BE2C (cell line): ENCODE results near the gene ALAS1.
A peak's percentile ranks its signal among the peaks of the same experiment; 100 is the strongest.

ENCODE experiments used
- DNase-seq: peaks from one replicate; pipeline ENCODE4 v3.0.0-alpha.2; 2020
- H3K27me3 ChIP-seq: fragments of 250-450 bp; sonication (Bioruptor Pico); 2 replicates; pipeline ENCODE4 v1.5.1; 2020; ENCODE audit warnings: mild to moderate bottlenecking
- H3K36me3 ChIP-seq: fragments of 250-450 bp; sonication (Bioruptor Pico); 2 replicates; pipeline ENCODE4 v1.5.1; 2020; ENCODE audit warnings: mild to moderate bottlenecking
- H3K4me1 ChIP-seq: fragments of 250-450 bp; sonication (Bioruptor Pico); 2 replicates; pipeline ENCODE4 v1.5.1; 2020
- H3K4me3 ChIP-seq: 2 replicates; pipeline ENCODE4 v1.5.1; 2011; ENCODE audit warnings: low read depth, low read length
- H3K9me3 ChIP-seq: fragments of 250-450 bp; sonication (Bioruptor Pico); 2 replicates; pipeline ENCODE4 v1.5.1; 2020
- TF ChIP-seq, protein P1 (sequence below): IDR thresholded peaks from 2 replicates; pipeline ENCODE4 v1.5.1; 2012; ENCODE audit warnings: mild to moderate bottlenecking, low read depth, low read length

The ALAS1 gene

GRCh38 chr3:52240886-52241370, 43.0 kb downstream of the ALAS1 start:
- Histone ChIP-seq H3K4me1 (peaks cover 15% of the 10 kb centered on the region), H3K9me3 (no peaks in the 10 kb centered on the region), H3K4me3 (no peak overlapping the region), H3K27me3 (no peaks in the 10 kb centered on the region), H3K36me3 (no peaks in the 10 kb centered on the region)
- TF ChIP-seq, protein P1, sequence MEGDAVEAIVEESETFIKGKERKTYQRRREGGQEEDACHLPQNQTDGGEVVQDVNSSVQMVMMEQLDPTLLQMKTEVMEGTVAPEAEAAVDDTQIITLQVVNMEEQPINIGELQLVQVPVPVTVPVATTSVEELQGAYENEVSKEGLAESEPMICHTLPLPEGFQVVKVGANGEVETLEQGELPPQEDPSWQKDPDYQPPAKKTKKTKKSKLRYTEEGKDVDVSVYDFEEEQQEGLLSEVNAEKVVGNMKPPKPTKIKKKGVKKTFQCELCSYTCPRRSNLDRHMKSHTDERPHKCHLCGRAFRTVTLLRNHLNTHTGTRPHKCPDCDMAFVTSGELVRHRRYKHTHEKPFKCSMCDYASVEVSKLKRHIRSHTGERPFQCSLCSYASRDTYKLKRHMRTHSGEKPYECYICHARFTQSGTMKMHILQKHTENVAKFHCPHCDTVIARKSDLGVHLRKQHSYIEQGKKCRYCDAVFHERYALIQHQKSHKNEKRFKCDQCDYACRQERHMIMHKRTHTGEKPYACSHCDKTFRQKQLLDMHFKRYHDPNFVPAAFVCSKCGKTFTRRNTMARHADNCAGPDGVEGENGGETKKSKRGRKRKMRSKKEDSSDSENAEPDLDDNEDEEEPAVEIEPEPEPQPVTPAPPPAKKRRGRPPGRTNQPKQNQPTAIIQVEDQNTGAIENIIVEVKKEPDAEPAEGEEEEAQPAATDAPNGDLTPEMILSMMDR, result no peak
- DNase-seq, result no peak

DNA sequence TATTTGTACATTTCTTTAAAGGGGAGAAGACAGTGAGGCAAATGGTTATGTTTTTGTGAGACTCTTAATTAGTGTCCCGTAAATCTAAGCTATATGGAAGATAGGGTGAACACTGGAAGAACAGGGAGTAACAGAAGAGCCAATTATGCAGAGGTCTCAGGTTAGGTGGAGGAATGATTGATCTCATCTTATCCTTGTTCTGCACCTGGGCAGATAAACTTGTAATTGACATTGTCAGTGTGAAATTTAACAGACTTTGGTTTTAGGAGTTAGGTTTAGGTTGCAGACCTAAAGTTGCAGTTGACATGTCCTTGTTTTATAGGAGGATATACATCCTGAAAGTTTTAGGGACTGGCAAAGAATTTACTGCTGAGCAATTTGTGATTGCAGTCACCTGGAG, 44.1 kb downstream of the ALAS1 start:
- no peak for DNase-seq
- no peak overlapping the region for H3K4me3 ChIP-seq
- peaks cover 15% of the 10 kb centered on the region for H3K4me1 ChIP-seq
- no peaks in the 10 kb centered on the region for H3K27me3 ChIP-seq
- H3K9me3 ChIP-seq, result no peaks in the 10 kb centered on the region
- TF ChIP-seq, protein P1, result no peak
- H3K36me3 ChIP-seq, result no peaks in the 10 kb centered on the region

- no peaks in the 10 kb centered on the region for H3K9me3 ChIP-seq
- H3K4me3 ChIP-seq, result no peak overlapping the region
- TF ChIP-seq, protein P1, result no peak
- H3K36me3 ChIP-seq, result no peaks in the 10 kb centered on the region
- no peaks in the 10 kb centered on the region for H3K27me3 ChIP-seq
- peak; percentile 52 for DNase-seq
- H3K4me1 ChIP-seq, result peaks cover 15% of the 10 kb centered on the region
These were observed 46.0 kb downstream of the ALAS1 start for GRCh38 chr3:52243791-52244628.

DNA sequence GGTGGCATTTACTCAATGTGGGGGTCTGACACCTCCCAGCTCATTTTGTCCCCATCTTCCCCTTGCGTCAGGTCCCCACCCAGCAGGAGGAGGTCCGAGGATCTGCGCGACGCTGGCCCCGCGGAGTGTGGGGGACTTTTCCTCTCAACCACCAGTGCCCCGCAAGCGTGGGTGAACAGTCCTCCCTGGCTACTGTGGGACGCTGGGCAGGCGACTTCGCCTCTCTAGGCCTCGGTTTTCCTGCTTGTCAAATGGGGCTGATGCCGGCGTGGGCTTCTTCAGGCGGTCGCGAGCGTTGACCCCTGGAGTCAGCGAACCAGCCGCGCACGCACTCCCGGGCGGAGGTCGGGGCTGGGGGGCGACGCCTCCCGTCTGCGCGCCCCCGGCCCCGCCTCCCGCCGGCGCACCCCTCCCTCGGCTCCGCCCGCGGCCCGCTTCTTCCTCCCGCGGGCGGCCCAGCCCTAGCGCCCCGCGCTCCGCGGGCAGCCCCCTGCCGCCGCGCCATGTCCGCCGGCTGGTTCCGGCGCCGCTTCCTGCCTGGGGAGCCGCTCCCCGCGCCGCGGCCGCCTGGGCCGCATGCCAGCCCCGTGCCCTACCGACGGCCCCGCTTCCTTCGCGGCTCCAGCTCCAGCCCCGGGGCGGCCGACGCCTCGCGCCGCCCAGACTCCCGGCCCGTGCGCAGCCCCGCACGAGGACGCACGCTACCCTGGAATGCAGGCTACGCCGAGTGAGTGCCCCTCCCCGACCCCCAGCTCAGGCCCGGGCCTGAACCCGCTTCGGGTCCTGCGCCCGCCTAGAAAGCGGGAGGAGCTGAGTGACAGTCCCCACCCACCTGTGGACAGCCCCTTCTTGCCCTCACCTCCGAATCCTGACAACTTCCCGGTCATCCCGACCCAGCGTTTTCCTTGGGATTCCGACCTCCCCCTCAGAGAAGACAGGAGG, 47.6 kb downstream of the ALAS1 start, which contains the start of gene PPM1M:
Gene PPM1M, plus strand, starts transcription at position 438 of the 942 bp plus-strand sequence. Its CDS starts 66 bp downstream, at position 504.
- TF ChIP-seq, protein P1, result no peak
- H3K36me3 ChIP-seq, result no peaks in the 10 kb centered on the region
- H3K4me1 ChIP-seq, result peaks cover 8% of the 10 kb centered on the region
- H3K9me3 ChIP-seq, result no peaks in the 10 kb centered on the region
- peak within 1 kb of the TSS; percentile 39 for H3K4me3 ChIP-seq
- H3K27me3 ChIP-seq, result no peaks in the 10 kb centered on the region
- DNase-seq, result peak; percentile 35

DNA sequence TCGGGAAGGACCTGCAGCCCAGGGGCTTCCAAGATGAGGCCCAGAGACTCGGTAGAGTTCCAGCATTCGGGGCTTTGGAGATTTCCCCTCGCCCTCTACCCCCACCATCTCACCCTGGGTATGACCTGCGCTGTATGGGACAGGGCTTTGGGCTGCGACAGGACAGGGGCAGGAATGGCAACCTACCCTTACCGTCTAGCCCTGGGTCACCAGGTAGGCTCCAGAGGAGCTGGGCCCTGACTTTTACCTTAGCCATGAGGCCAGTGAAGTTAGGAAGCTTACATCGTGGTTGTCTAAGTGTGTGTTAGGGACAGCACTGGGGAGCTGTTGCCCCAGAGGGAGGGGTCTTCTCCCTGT, 48.3 kb downstream of the ALAS1 start:
- H3K4me1 ChIP-seq, result peaks cover 8% of the 10 kb centered on the region
- H3K9me3 ChIP-seq, result no peaks in the 10 kb centered on the region
- TF ChIP-seq, protein P1, result no peak
- H3K36me3 ChIP-seq, result no peaks in the 10 kb centered on the region
- H3K27me3 ChIP-seq, result no peaks in the 10 kb centered on the region
- peak overlapping the region; percentile 39 for H3K4me3 ChIP-seq
- no peak for DNase-seq
